ENCODE data around the gene NEK6. TPM values are rescaled to one million over a fixed set of nuclear protein-coding genes. Genes with fewer than 3 reads are reported as not detected.
A peak's percentile ranks its signal among the peaks of the same experiment; 100 is the strongest.

NEK6 gene
- total and polyA plus RNA-seq, 9 of the 15 experiments (the other 6 are each of a cell fraction or from before 2014, with no cell fraction given) = 3.1 to 19.0 (median 8.4) TPM

- TF ChIP-seq PHF8 (IDR thresholded peaks at IDR 0.05; ENCODE audit: borderline replicate concordance, low read length) = no peak
- TF ChIP-seq NR1H2 (CRISPR knock-in tag; IDR thresholded peaks at IDR 0.05) = no peak
- no peak for TF ChIP-seq MED1 (CRISPR knock-in tag; IDR thresholded peaks at IDR 0.05; ENCODE audit: borderline replicate concordance)
- TF ChIP-seq POLR2H (tag; IDR thresholded peaks at IDR 0.05; ENCODE audit: low read depth) = no peak
- no peak for TF ChIP-seq ESRRB (CRISPR knock-in tag; IDR thresholded peaks at IDR 0.05; ENCODE audit: borderline replicate concordance)
- peak; percentile 58 for TF ChIP-seq RBM25 (IDR thresholded peaks at IDR 0.05; ENCODE audit: low read depth, low read length, severe bottlenecking)
- TF ChIP-seq HNRNPLL (IDR thresholded peaks at IDR 0.05; ENCODE audit: low read depth, low read length, poor library complexity, severe bottlenecking) = no peak
- no peak for TF ChIP-seq KAT7 (CRISPR knock-in tag; IDR thresholded peaks at IDR 0.05; ENCODE audit: borderline replicate concordance)
- peak; percentile 92 for TF ChIP-seq ZNF436 (CRISPR knock-in tag; IDR thresholded peaks at IDR 0.05)
- TF ChIP-seq, protein P1, sequence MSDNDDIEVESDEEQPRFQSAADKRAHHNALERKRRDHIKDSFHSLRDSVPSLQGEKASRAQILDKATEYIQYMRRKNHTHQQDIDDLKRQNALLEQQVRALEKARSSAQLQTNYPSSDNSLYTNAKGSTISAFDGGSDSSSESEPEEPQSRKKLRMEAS (CRISPR knock-in tag; IDR thresholded peaks at IDR 0.05) = peak; percentile 19; the same call in 1 of the 2 replicates
- no peak for TF ChIP-seq TOE1 (IDR thresholded peaks at IDR 0.05; ENCODE audit: borderline replicate concordance)
- TF ChIP-seq TOE1 (CRISPR knock-in tag; IDR thresholded peaks at IDR 0.05; ENCODE audit: borderline replicate concordance, low read depth) = no peak
- no peak for TF ChIP-seq FOS (IDR thresholded peaks at IDR 0.05; ENCODE audit: extremely low read depth, insufficient read length)
- TF ChIP-seq DNMT1 (IDR thresholded peaks at IDR 0.05) = no peak
- TF ChIP-seq RNF2 (IDR thresholded peaks at IDR 0.05) = peak; percentile 63; the same call in 1 of the 2 replicates
- no peak for TF ChIP-seq FOXJ3 (CRISPR knock-in tag; IDR thresholded peaks at IDR 0.05)
- no peak for TF ChIP-seq MYBL2 (IDR thresholded peaks at IDR 0.05; ENCODE audit: low read depth)
- TF ChIP-seq MYBL2 (CRISPR knock-in tag; IDR thresholded peaks at IDR 0.05; ENCODE audit: borderline replicate concordance) = no peak
- TF ChIP-seq POLR3G (IDR thresholded peaks at IDR 0.05; ENCODE audit: extremely low read depth, insufficient read length, insufficient replicate concordance) = no peak
- TF ChIP-seq MXI1 (IDR thresholded peaks at IDR 0.05; ENCODE audit: low read depth, low read length) = no peak
- TF ChIP-seq, protein P2, sequence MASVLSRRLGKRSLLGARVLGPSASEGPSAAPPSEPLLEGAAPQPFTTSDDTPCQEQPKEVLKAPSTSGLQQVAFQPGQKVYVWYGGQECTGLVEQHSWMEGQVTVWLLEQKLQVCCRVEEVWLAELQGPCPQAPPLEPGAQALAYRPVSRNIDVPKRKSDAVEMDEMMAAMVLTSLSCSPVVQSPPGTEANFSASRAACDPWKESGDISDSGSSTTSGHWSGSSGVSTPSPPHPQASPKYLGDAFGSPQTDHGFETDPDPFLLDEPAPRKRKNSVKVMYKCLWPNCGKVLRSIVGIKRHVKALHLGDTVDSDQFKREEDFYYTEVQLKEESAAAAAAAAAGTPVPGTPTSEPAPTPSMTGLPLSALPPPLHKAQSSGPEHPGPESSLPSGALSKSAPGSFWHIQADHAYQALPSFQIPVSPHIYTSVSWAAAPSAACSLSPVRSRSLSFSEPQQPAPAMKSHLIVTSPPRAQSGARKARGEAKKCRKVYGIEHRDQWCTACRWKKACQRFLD (CRISPR knock-in tag; IDR thresholded peaks at IDR 0.05) = no peak
- TF ChIP-seq HOMEZ (CRISPR knock-in tag; IDR thresholded peaks at IDR 0.05) = no peak
Observed at GRCh38 chr9:124322618-124323432, 65.1 kb downstream of the NEK6 start (continued).

Data from K562 (cell line).